Cardiac ventricle fibroblast (primary cell): Measurements from ENCODE around the gene SLC22A7. TPM values are rescaled to one million over a fixed set of nuclear protein-coding genes. Genes with fewer than 3 reads are reported as not detected.

ENCODE experiments used
- total RNA-seq: library from RNA; depleted of rRNA; stranded (reverse); fragments of >200 nt; gene quantifications from 2 replicates; pipeline ENCODE4 v1.2.3, GENCODE V29; 2015

SLC22A7 gene
- total RNA-seq, result not detected in 2 replicates

GRCh38 chr6:43297644-43298564 lies at the start of gene SLC22A7:
Gene SLC22A7, plus strand, starts transcription at chr6:43298260. Its CDS starts 99 bp downstream, at chr6:43298359.

GRCh38 chr6:43308101-43308989 lies 10.3 kb downstream of the SLC22A7 start, which contains the start of gene CRIP3:
Gene CRIP3, minus strand, starts transcription at chr6:43308826. Its CDS starts 34 bp downstream, at chr6:43308792.

Other genes starting within 250 kb of the SLC22A7 start
- gene CUL7, start 244.4 kb upstream of the SLC22A7 start, total RNA-seq, result 33.3 and 36.4 TPM in 2 replicates
- gene MRPL2, start 238.8 kb upstream of the SLC22A7 start, total RNA-seq, result 14.2 and 26.8 TPM in 2 replicates
- 9.9 and 11.0 TPM in 2 replicates for gene KLC4, start 238.6 kb upstream of the SLC22A7 start, total RNA-seq
- 110 and 119 TPM in 2 replicates for gene PTK7, start 221.9 kb upstream of the SLC22A7 start, total RNA-seq
- gene SRF, start 127.0 kb upstream of the SLC22A7 start, total RNA-seq, result 14.1 and 16.3 TPM in 2 replicates
- 12.7 and 17.2 TPM in 2 replicates for gene CUL9, start 116.1 kb upstream of the SLC22A7 start, total RNA-seq
- gene DNPH1, start 68.8 kb upstream of the SLC22A7 start, total RNA-seq, result 88.2 and 103 TPM in 2 replicates
- gene TTBK1, start 54.8 kb upstream of the SLC22A7 start, total RNA-seq, result not detected in 2 replicates
- gene CRIP3, start 10.6 kb downstream of the SLC22A7 start, total RNA-seq, result not detected in 2 replicates
- gene ZNF318, start 71.4 kb downstream of the SLC22A7 start, total RNA-seq, result 10.2 and 11.1 TPM in 2 replicates
- 7.9 and 10.6 TPM in 2 replicates for gene ABCC10, start 129.3 kb downstream of the SLC22A7 start, total RNA-seq
- not detected in 2 replicates for gene DLK2, start 157.3 kb downstream of the SLC22A7 start, total RNA-seq
- 13.9 and 15.1 TPM in 2 replicates for gene TJAP1, start 179.3 kb downstream of the SLC22A7 start, total RNA-seq
- gene LRRC73, start 212.1 kb downstream of the SLC22A7 start, total RNA-seq, result 0.15 and 0.44 TPM in 2 replicates
- 110 and 136 TPM in 2 replicates for gene YIPF3, start 218.7 kb downstream of the SLC22A7 start, total RNA-seq
- 19.5 and 20.7 TPM in 2 replicates for gene POLR1C, start 218.8 kb downstream of the SLC22A7 start, total RNA-seq